Suprapubic skin (tissue), 4 donors: ENCODE measurements around the gene RPS3.

Experiments used
- CTCF ChIP-seq, 2 donors: fragments of 200-600 bp in 1 of 2; fragments of 450-650 bp in 1 of 2; sonication (generic) in 1 of 2; IDR thresholded peaks; one replicate each; pipeline ENCODE4 v1.5.1; 2016 to 2019; ENCODE audit warnings: antibody characterized with exemption in 2 of 2, mild to moderate bottlenecking in 1 of 2, moderate library complexity in 1 of 2
- POLR2A ChIP-seq, 2 donors: fragments of 450-650 bp; IDR thresholded peaks; one replicate each; pipeline ENCODE4 v1.6.1; 2017; ENCODE audit warnings: antibody characterized with exemption in 2 of 2, mild to moderate bottlenecking in 2 of 2, moderate library complexity in 2 of 2
- POLR2AphosphoS5 ChIP-seq, 3 donors: sonication (generic); formaldehyde crosslinking; IDR thresholded peaks; one replicate each; pipeline ENCODE4 v1.6.1; 2017; ENCODE audit warnings: antibody characterized with exemption in 3 of 3

GRCh38 chr11:75406338-75406777 is 7.0 kb downstream of the RPS3 start:
- TF ChIP-seq CTCF (IDR thresholded peaks at IDR 0.05) (no peak), POLR2A (IDR thresholded peaks at IDR 0.05) (no peak), POLR2AphosphoS5 (IDR thresholded peaks at IDR 0.05) (no peak)
